ENCODE measurements around the gene BTG1. TPM values are rescaled to one million over a fixed set of nuclear protein-coding genes. Genes with fewer than 3 reads are reported as not detected.
A peak's percentile ranks its signal among the peaks of the same experiment; 100 is the strongest.

BTG1 gene
- total and polyA plus RNA-seq, 9 of the 15 experiments (the other 6 are each of a cell fraction or from before 2014, with no cell fraction given) = 3.7 to 28.6 (median 7.4) TPM

- no peak for TF ChIP-seq GMEB1 (CRISPR knock-in tag; IDR thresholded peaks at IDR 0.05)
- no peak for TF ChIP-seq MCM2 (IDR thresholded peaks at IDR 0.05; ENCODE audit: low read depth)
- no peak for TF ChIP-seq HIVEP1 (CRISPR knock-in tag; IDR thresholded peaks at IDR 0.05)
- TF ChIP-seq RFX1 (IDR thresholded peaks at IDR 0.05) = no peak
- no peak for TF ChIP-seq HNRNPH1 (optimal IDR thresholded peaks at IDR 0.05; ENCODE audit: low read depth, low read length)
- no peak for TF ChIP-seq KLF16 (IDR thresholded peaks at IDR 0.05)
- no peak for TF ChIP-seq FOS (IDR thresholded peaks at IDR 0.05; ENCODE audit: extremely low read depth, insufficient read length)
- TF ChIP-seq PHF8 (IDR thresholded peaks at IDR 0.05; ENCODE audit: borderline replicate concordance, low read length) = no peak
- TF ChIP-seq ZNF57 (CRISPR knock-in tag; IDR thresholded peaks at IDR 0.05) = no peak
- peak; percentile 66 for TF ChIP-seq CEBPG (CRISPR knock-in tag; IDR thresholded peaks at IDR 0.05)
- peak; percentile 80 to 97 for TF ChIP-seq CEBPG (tag; conservative IDR thresholded peaks at IDR 0.05 in 1 of 2, IDR thresholded peaks at IDR 0.05 in 1 of 2)
- no peak for TF ChIP-seq TAF15 (IDR thresholded peaks at IDR 0.05; ENCODE audit: low read depth, low read length)
- TF ChIP-seq CHD2 (IDR thresholded peaks at IDR 0.05; ENCODE audit: low read depth, low read length) = no peak
- no peak for TF ChIP-seq ETS1 (conservative IDR thresholded peaks at IDR 0.05; ENCODE audit: control insufficient read depth, low read depth, low read length)
- TF ChIP-seq CBFA2T2 (conservative IDR thresholded peaks at IDR 0.05) = no peak
Observed at GRCh38 chr12:92136965-92137721, 8.5 kb downstream of the BTG1 start (continued).

Measured in K562 (cell line).